ENCODE results near the gene HDAC4. TPM values are rescaled to one million over a fixed set of nuclear protein-coding genes. Genes with fewer than 3 reads are reported as not detected.

Gene HDAC4
- total RNA-seq, 1 donor from 2014 or later, result 11.8 TPM

GRCh38 chr2:239129147-239129920 is 271.5 kb downstream of the HDAC4 start:
- H3K36me3 Mint-ChIP-seq (ENCODE audit: low read depth, unreplicated experiment), result peaks cover 21% of the 10 kb centered on the region

GRCh38 chr2:239128706-239129105 is 272.1 kb downstream of the HDAC4 start:
- Histone ChIP-seq H3K9ac (ENCODE audit: low read length) (no peak overlapping the region), H3K36me3 (ENCODE audit: insufficient read depth, low read length) (peaks cover 5% of the 10 kb centered on the region), H3K9me3 (ENCODE audit: insufficient read depth, low read depth, low read length) (no peaks in the 10 kb centered on the region), H4K20me1 (ENCODE audit: insufficient read depth, low read length) (no peaks in the 10 kb centered on the region), H3K79me2 (ENCODE audit: insufficient read depth, low read length) (no peaks in the 10 kb centered on the region), H3K4me2 (ENCODE audit: low read length) (no peak overlapping the region), H3K27me3 (ENCODE audit: insufficient read depth, low read length) (no peaks in the 10 kb centered on the region), H3K4me1 (ENCODE audit: insufficient read depth, low read length) (no peaks in the 10 kb centered on the region), H2AFZ (ENCODE audit: low read depth, low read length) (no peak overlapping the region), H3K27ac (ENCODE audit: low read depth, low read length) (no peak overlapping the region), H3K4me3 (ENCODE audit: insufficient read depth, low read depth, low read length) (no peak overlapping the region)
- Mint-ChIP-seq H3K27me3 (ENCODE audit: low read depth, unreplicated experiment) (no peaks in the 10 kb centered on the region), H3K36me3 (ENCODE audit: low read depth, unreplicated experiment) (peaks cover 22% of the 10 kb centered on the region), H3K4me3 (ENCODE audit: unreplicated experiment) (no peak overlapping the region), H3K27ac (ENCODE audit: unreplicated experiment) (no peak overlapping the region), H3K9me3 (ENCODE audit: unreplicated experiment) (no peaks in the 10 kb centered on the region), H3K4me1 (ENCODE audit: low read depth, unreplicated experiment) (peaks cover 3% of the 10 kb centered on the region)
- FAIRE-seq (no peak), DNase-seq (ENCODE audit: low read depth) (no peak)
- TF ChIP-seq CTCF (IDR thresholded peaks at IDR 0.05; ENCODE audit: insufficient read depth, low read depth, low read length) (no peak), EZH2 (IDR thresholded peaks at IDR 0.05; ENCODE audit: insufficient read depth, low read length) (no peak)

More at GRCh38 chr2:239129147-239129920, 271.5 kb downstream of the HDAC4 start:
- Histone ChIP-seq H4K20me1 (ENCODE audit: insufficient read depth, low read length) (no peaks in the 10 kb centered on the region), H3K4me2 (ENCODE audit: low read length) (no peak overlapping the region), H3K9ac (ENCODE audit: low read length) (no peak overlapping the region), H3K27me3 (ENCODE audit: insufficient read depth, low read length) (no peaks in the 10 kb centered on the region), H3K4me1 (ENCODE audit: insufficient read depth, low read length) (no peaks in the 10 kb centered on the region), H2AFZ (ENCODE audit: low read depth, low read length) (no peak overlapping the region), H3K27ac (ENCODE audit: low read depth, low read length) (no peak overlapping the region), H3K79me2 (ENCODE audit: insufficient read depth, low read length) (no peaks in the 10 kb centered on the region), H3K36me3 (ENCODE audit: insufficient read depth, low read length) (peaks cover 5% of the 10 kb centered on the region), H3K9me3 (ENCODE audit: insufficient read depth, low read depth, low read length) (no peaks in the 10 kb centered on the region), H3K4me3 (ENCODE audit: insufficient read depth, low read depth, low read length) (no peak overlapping the region)
- no peak for FAIRE-seq
- DNase-seq (ENCODE audit: low read depth), result no peak
- peaks cover 3% of the 10 kb centered on the region for H3K4me1 Mint-ChIP-seq (ENCODE audit: low read depth, unreplicated experiment)
- H3K9me3 Mint-ChIP-seq (ENCODE audit: unreplicated experiment), result no peaks in the 10 kb centered on the region
- H3K27me3 Mint-ChIP-seq (ENCODE audit: low read depth, unreplicated experiment), result no peaks in the 10 kb centered on the region
- no peak for TF ChIP-seq EZH2 (IDR thresholded peaks at IDR 0.05; ENCODE audit: insufficient read depth, low read length)
- TF ChIP-seq CTCF (IDR thresholded peaks at IDR 0.05; ENCODE audit: insufficient read depth, low read depth, low read length), result no peak
- H3K4me3 Mint-ChIP-seq (ENCODE audit: unreplicated experiment), result no peak overlapping the region
- H3K27ac Mint-ChIP-seq (ENCODE audit: unreplicated experiment), result no peak overlapping the region

GRCh38 chr2:239127513-239127912 is 273.3 kb downstream of the HDAC4 start:
- no peak overlapping the region for H3K4me3 Mint-ChIP-seq (ENCODE audit: unreplicated experiment)
- TF ChIP-seq EZH2 (IDR thresholded peaks at IDR 0.05; ENCODE audit: insufficient read depth, low read length) (no peak), CTCF (IDR thresholded peaks at IDR 0.05; ENCODE audit: insufficient read depth, low read depth, low read length) (no peak)
- Histone ChIP-seq H3K27ac (ENCODE audit: low read depth, low read length) (no peak overlapping the region), H3K79me2 (ENCODE audit: insufficient read depth, low read length) (no peaks in the 10 kb centered on the region), H3K9ac (ENCODE audit: low read length) (no peak overlapping the region), H3K4me3 (ENCODE audit: insufficient read depth, low read depth, low read length) (no peak overlapping the region), H3K4me2 (ENCODE audit: low read length) (no peak overlapping the region), H4K20me1 (ENCODE audit: insufficient read depth, low read length) (no peaks in the 10 kb centered on the region), H3K27me3 (ENCODE audit: insufficient read depth, low read length) (no peaks in the 10 kb centered on the region), H2AFZ (ENCODE audit: low read depth, low read length) (no peak overlapping the region), H3K9me3 (ENCODE audit: insufficient read depth, low read depth, low read length) (no peaks in the 10 kb centered on the region), H3K4me1 (ENCODE audit: insufficient read depth, low read length) (no peaks in the 10 kb centered on the region), H3K36me3 (ENCODE audit: insufficient read depth, low read length) (peaks cover 5% of the 10 kb centered on the region)
- no peaks in the 10 kb centered on the region for H3K27me3 Mint-ChIP-seq (ENCODE audit: low read depth, unreplicated experiment)
- peaks cover 3% of the 10 kb centered on the region for H3K4me1 Mint-ChIP-seq (ENCODE audit: low read depth, unreplicated experiment)
- no peak for FAIRE-seq
- peaks cover 14% of the 10 kb centered on the region for H3K36me3 Mint-ChIP-seq (ENCODE audit: low read depth, unreplicated experiment)
- DNase-seq (ENCODE audit: low read depth), result no peak
- H3K9me3 Mint-ChIP-seq (ENCODE audit: unreplicated experiment), result no peaks in the 10 kb centered on the region
- no peak overlapping the region for H3K27ac Mint-ChIP-seq (ENCODE audit: unreplicated experiment)
